Small intestine (tissue), 7 donors: ENCODE data around the gene ARHGAP24. TPM values are rescaled to one million over a fixed set of nuclear protein-coding genes. Genes with fewer than 3 reads are reported as not detected.

Source experiments
- DNase-seq, 2 donors: peaks; one replicate each; pipeline versions ENCODE4 v3.0.0 to v3.0.0-alpha.2; 2013
- FAIRE-seq: peaks from 2 replicates; lab custom pipeline; 2012; peaks lifted over from hg19 to GRCh38; lab: Jason Lieb, UNC
- H3K27ac ChIP-seq, 3 donors: one replicate each; pipeline ENCODE4 v1.5.1; 2013; ENCODE audit warnings: low read length in 2 of 3, mild to moderate bottlenecking in 2 of 3, control low read depth in 1 of 3, inconsistent platforms in 1 of 3, low read depth in 1 of 3, moderate library complexity in 1 of 3
- H3K27me3 ChIP-seq, 3 donors: one replicate each; pipeline ENCODE4 v1.6.1; 2013; ENCODE audit warnings: low read length in 3 of 3, inconsistent platforms in 1 of 3; ENCODE audit not compliant: control insufficient read depth in 3 of 3, insufficient read depth in 3 of 3
- H3K36me3 ChIP-seq, 3 donors: one replicate each; pipeline ENCODE4 v1.6.1; 2013; ENCODE audit warnings: low read length in 3 of 3, inconsistent platforms in 1 of 3, low read depth in 1 of 3, mild to moderate bottlenecking in 1 of 3, moderate library complexity in 1 of 3; ENCODE audit not compliant: control insufficient read depth in 3 of 3, insufficient read depth in 2 of 3
- H3K4me1 ChIP-seq, 3 donors: one replicate each; pipeline ENCODE4 v1.6.1; 2013; ENCODE audit warnings: low read length in 2 of 3, inconsistent platforms in 1 of 3, low read depth in 1 of 3, mild to moderate bottlenecking in 1 of 3, moderate library complexity in 1 of 3; ENCODE audit not compliant: control insufficient read depth in 3 of 3, insufficient read depth in 2 of 3
- H3K4me3 ChIP-seq, 3 donors: one replicate each; pipeline ENCODE4 v1.5.1; 2013; ENCODE audit warnings: low read length in 3 of 3, control low read depth in 1 of 3, inconsistent platforms in 1 of 3, low read depth in 1 of 3, mild to moderate bottlenecking in 1 of 3, moderate library complexity in 1 of 3
- H3K9me3 ChIP-seq, 2 donors: one replicate each; pipeline ENCODE4 v1.6.1; 2013; ENCODE audit warnings: low read depth in 1 of 2, low read length in 1 of 2; ENCODE audit not compliant: control insufficient read depth in 2 of 2, insufficient read depth in 1 of 2
- WGBS, 3 donors: extraction: QIAGEN DNeasy Blood & Tissue Kit; methylation state at CpG; one replicate each; pipeline ENCODE4 v1.1.7; 2013; 5-methylcytosine and 5-hydroxymethylcytosine counted together
- polyA plus RNA-seq, 4 donors: library from polyadenylated mRNA; stranded (reverse) in 3 of 4; unstranded in 1 of 4; fragments of 200-250 nt in 3 of 4; fragments of 120-200 nt in 1 of 4; gene quantifications; one replicate each; pipeline versions ENCODE4 v1.2.1 to v1.2.3, GENCODE V29; 2013
- donor health status: healthy with polysubstance abuse.
- donor health status: control.
- donor health status: control.
- donor health status: Bipolar disorder and iron deficiency.
- donor health status: healthy.

ARHGAP24 gene
- polyA plus RNA-seq, 4 donors = 1.1 to 4.0 (median 3.8) TPM

DNA sequence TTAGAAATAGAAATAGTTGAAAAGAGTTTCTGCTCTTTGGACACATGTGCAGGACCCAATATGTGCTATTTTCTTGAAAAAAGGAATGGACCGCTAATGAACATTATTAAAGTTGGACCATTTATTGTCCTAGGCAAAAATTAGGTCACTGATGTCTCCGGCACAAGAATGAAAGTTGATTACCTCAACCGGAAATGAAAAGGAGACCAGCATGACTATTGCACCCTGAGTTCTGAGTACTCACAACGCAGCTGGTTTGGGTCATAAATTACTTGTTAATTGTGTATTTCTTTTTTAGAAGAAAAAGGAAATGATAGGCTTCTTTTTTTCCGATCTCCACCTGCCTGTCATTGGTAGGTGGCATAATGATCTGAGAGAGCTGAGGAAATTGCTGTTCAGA, 232.7 kb downstream of the ARHGAP24 start:
- Histone ChIP-seq H3K9me3 (no peaks in the 10 kb centered on the region), H3K36me3 (no peaks in the 10 kb centered on the region), H3K4me1 (no peaks in the 10 kb centered on the region), H3K4me3 (no peak overlapping the region), H3K27me3 (no peaks in the 10 kb centered on the region), H3K27ac (no peak overlapping the region)
- FAIRE-seq (no peak), DNase-seq (peak in 1 of 2 donors; percentile 59)
- WGBS, 3 donors = 12 to 32% (median 27%) methylated on average over 5 of the region's 5 CpGs

DNA sequence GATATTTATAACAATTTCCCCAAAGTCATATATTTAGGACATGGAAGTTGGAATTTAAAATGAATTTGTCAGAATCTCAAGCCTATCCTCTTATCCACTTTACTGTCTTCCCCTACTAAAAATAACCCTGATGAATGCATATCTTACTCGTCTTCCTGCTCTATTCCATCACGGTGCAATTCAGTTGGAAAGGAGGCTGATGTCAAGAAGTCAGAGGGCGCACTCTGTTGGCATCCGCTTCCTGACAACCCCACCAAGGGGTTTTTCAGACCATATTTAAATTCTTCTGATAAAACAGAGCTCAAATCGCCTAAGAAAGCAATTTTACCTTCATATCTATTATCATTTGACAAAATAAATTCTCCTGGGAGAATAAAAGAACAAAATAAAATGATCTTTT, 233.5 kb downstream of the ARHGAP24 start:
- Histone ChIP-seq H3K4me3 (no peak overlapping the region), H3K27ac (no peak overlapping the region), H3K27me3 (no peaks in the 10 kb centered on the region), H3K4me1 (no peaks in the 10 kb centered on the region), H3K9me3 (no peaks in the 10 kb centered on the region), H3K36me3 (no peaks in the 10 kb centered on the region)
- DNase-seq (no peak), FAIRE-seq (no peak)
- WGBS, 3 donors = 62 to 80% (median 64%) methylated on average over 5 of the region's 5 CpGs

DNA sequence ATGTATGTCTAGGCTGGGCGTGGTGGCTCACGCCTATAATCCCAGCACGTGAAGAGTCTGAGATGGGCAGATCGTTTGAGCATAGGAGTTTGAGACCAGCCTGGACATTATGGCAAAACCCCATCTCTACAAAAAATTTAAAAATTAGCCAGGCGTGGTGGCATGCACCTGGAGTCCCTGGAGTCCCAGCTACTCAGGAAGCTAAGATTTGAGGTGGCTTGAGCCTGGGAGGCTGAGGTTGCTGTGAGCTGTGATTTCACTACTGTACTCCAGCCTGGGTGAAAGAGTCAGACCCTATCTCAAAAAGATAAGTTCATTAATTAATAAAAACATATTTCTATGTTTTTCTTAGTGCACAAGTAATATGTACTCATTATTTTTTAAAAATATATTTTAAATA, 238.1 kb downstream of the ARHGAP24 start:
- FAIRE-seq = no peak
- no peak for DNase-seq
- Histone ChIP-seq H3K36me3 (no peaks in the 10 kb centered on the region), H3K27me3 (no peaks in the 10 kb centered on the region), H3K9me3 (no peaks in the 10 kb centered on the region), H3K4me1 (no peaks in the 10 kb centered on the region), H3K27ac (no peak overlapping the region), H3K4me3 (no peak overlapping the region)
- 88 to 95% (median 89%) methylated on average over 5 of the region's 5 CpGs for WGBS, 3 donors

- Histone ChIP-seq H3K27ac (no peak overlapping the region), H3K9me3 (no peaks in the 10 kb centered on the region), H3K36me3 (no peaks in the 10 kb centered on the region), H3K27me3 (no peaks in the 10 kb centered on the region), H3K4me3 (no peak overlapping the region), H3K4me1 (no peaks in the 10 kb centered on the region)
- FAIRE-seq (peak; percentile 72), DNase-seq (peak in 1 of 2 donors; percentile 67)
- 19 to 43% (median 34%) methylated on average over 3 of the region's 3 CpGs for WGBS, 3 donors
Measured at GRCh38 chr4:85715991-85716737, 241.2 kb downstream of the ARHGAP24 start.

GRCh38 chr4:85717351-85717750, 242.4 kb downstream of the ARHGAP24 start:
- FAIRE-seq = no peak
- Histone ChIP-seq H3K4me3 (no peak overlapping the region), H3K36me3 (no peaks in the 10 kb centered on the region), H3K27me3 (no peaks in the 10 kb centered on the region), H3K27ac (no peak overlapping the region), H3K4me1 (no peaks in the 10 kb centered on the region), H3K9me3 (no peaks in the 10 kb centered on the region)
- no peak for DNase-seq
- 88 to 100% (median 96%) methylated on average over 1 of the region's 1 CpG for WGBS, 3 donors

- no peak overlapping the region for H3K27ac ChIP-seq
- 69 to 80% (median 74%) methylated on average over 2 of the region's 2 CpGs for WGBS, 3 donors
- no peaks in the 10 kb centered on the region for H3K4me1 ChIP-seq
- no peaks in the 10 kb centered on the region for H3K36me3 ChIP-seq
- no peaks in the 10 kb centered on the region for H3K27me3 ChIP-seq
- DNase-seq = no peak
- no peak overlapping the region for H3K4me3 ChIP-seq
- H3K9me3 ChIP-seq = no peaks in the 10 kb centered on the region
- no peak for FAIRE-seq
Measured at GRCh38 chr4:85717847-85718246, 242.9 kb downstream of the ARHGAP24 start.

DNA sequence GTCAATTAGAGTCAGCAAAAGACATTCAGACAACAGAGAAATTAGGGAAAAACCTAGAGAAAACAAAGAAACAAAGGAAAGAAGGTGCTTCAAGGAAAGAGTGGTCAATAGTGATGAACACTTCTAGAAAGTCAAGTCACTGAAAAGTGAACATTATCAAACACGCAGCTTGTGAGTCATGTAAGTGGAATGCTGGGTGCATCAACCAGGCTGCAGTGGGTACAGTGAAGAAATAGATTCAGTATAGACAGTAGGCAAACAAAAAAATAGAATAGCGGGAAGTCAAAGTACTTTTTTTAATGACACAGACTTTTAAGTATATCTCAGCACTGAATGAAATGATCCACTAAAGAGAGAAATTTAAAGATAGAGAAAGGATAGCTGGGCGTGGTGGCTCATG, 245.8 kb downstream of the ARHGAP24 start:
- DNase-seq = peak in 1 of 2 donors; percentile 6
- Histone ChIP-seq H3K4me3 (no peak overlapping the region), H3K27ac (no peak overlapping the region), H3K36me3 (no peaks in the 10 kb centered on the region), H3K9me3 (no peaks in the 10 kb centered on the region), H3K27me3 (no peaks in the 10 kb centered on the region), H3K4me1 (no peaks in the 10 kb centered on the region)
- FAIRE-seq = no peak
- WGBS, 3 donors = 59 to 63% (median 62%) methylated on average over 3 of the region's 3 CpGs

DNA sequence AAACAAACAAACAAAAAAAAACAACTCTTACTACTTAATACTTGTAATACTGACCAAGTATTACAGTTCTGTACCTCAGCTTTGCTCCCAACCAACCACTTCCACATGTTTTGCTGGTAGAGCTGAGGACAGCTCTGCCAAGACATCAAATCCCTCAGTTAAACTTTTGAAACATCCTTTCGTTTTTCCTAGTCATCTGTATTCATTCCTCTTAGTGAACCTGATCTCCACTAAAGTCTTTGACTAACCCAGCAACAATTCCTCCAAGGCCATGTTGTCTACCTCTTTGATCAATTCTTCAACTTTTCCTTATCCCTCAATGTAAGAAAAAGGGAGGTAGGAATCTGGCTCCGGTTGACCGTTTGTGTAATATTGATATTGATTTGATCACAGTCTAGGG, 247.5 kb downstream of the ARHGAP24 start:
- Histone ChIP-seq H3K27ac (no peak overlapping the region), H3K36me3 (no peaks in the 10 kb centered on the region), H3K27me3 (no peaks in the 10 kb centered on the region), H3K9me3 (no peaks in the 10 kb centered on the region), H3K4me3 (no peak overlapping the region), H3K4me1 (no peaks in the 10 kb centered on the region)
- no peak for DNase-seq
- FAIRE-seq = no peak
- 90 to 97% (median 93%) methylated on average over 3 of the region's 3 CpGs for WGBS, 3 donors

- H3K36me3 ChIP-seq = no peaks in the 10 kb centered on the region
- no peaks in the 10 kb centered on the region for H3K9me3 ChIP-seq
- no peak for FAIRE-seq
- no peak overlapping the region for H3K4me3 ChIP-seq
- no peak for DNase-seq
- no peaks in the 10 kb centered on the region for H3K4me1 ChIP-seq
- 88 to 97% (median 88%) methylated on average over 2 of the region's 2 CpGs for WGBS, 3 donors
- H3K27ac ChIP-seq = no peak overlapping the region
- H3K27me3 ChIP-seq = no peaks in the 10 kb centered on the region
Measured at GRCh38 chr4:85722807-85723206, 247.9 kb downstream of the ARHGAP24 start.
